DMS153 treated with DMSO at 0.1 percent for 48 hours (cell line): ENCODE results near the gene PPP2R3A.

Experiments
- DNase-seq: peaks from one replicate; lab custom pipeline; 2025; ENCODE audit not compliant: unreplicated experiment; lab: John Stamatoyannopoulos, UW

PPP2R3A gene

GRCh38 chr3:136193278-136194054 is 227.9 kb downstream of the PPP2R3A start:
- DNase-seq = no peak

GRCh38 chr3:136194409-136195257 is 229.1 kb downstream of the PPP2R3A start:
- no peak for DNase-seq

GRCh38 chr3:136195258-136196063 is 229.9 kb downstream of the PPP2R3A start:
- DNase-seq = no peak

GRCh38 chr3:136196064-136196400 is 230.5 kb downstream of the PPP2R3A start, which contains the start of gene MSL2:
TSS of gene MSL2 (minus strand) at chr3:136196335. CDS start at chr3:136195113, 1,222 bp downstream.
- no peak for DNase-seq

GRCh38 chr3:136196401-136197158 is 231.1 kb downstream of the PPP2R3A start:
- peak; percentile 98 for DNase-seq

GRCh38 chr3:136197159-136197793 is 231.7 kb downstream of the PPP2R3A start:
- no peak for DNase-seq
